ENCODE results near the gene INPP5E. TPM values are rescaled to one million over a fixed set of nuclear protein-coding genes. Genes with fewer than 3 reads are reported as not detected.
"Not testable (repeated sequence)": the region's sequence is repeated elsewhere in the genome, so short reads cannot be mapped to it uniquely, and the experiment has no call there.

INPP5E gene
- total RNA-seq, 2 experiments from 2014 or later, result 20.2 to 21.3 TPM

DNA sequence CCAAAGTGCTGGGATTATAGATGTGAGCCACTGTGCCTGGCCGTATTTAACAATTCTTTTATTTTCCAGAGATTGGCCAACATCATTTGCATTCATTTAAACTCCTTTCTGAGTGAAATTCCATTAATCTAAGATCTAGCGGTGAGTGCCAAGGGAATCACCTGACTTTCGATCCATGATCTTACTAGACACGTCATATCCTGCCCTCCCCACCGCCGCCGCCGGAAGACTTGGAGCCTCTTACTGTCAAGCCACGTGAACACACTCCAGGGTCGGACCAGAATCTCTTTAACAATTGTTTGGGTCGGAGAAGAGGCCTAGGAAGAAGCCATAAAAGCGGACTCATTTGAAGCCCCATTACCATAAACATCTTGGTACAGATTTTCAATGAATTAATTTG lies 12.9 kb downstream of the INPP5E start:
- Histone ChIP-seq H3K36me3 (ENCODE audit: insufficient read depth, low read length) (peaks cover 77% of the 10 kb centered on the region), H3K4me3 (ENCODE audit: low read depth, low read length, poor library complexity, severe bottlenecking) (no peak overlapping the region), H3K79me2 (ENCODE audit: insufficient read depth, low read depth, low read length) (no peaks in the 10 kb centered on the region), H3K4me1 (ENCODE audit: insufficient read depth, low read length, poor library complexity, severe bottlenecking) (no peaks in the 10 kb centered on the region), H3K4me2 (ENCODE audit: low read length) (no peak overlapping the region), H3K27ac (ENCODE audit: low read depth, low read length, poor library complexity, severe bottlenecking) (no peak overlapping the region), H3K9me3 (ENCODE audit: low read length) (no peaks in the 10 kb centered on the region), H4K20me1 (ENCODE audit: insufficient read depth, low read length) (no peaks in the 10 kb centered on the region), H2AFZ (ENCODE audit: low read length) (no peak overlapping the region), H3K9me2 (ENCODE audit: insufficient read depth, low read length) (no peaks in the 10 kb centered on the region)
- no peak for DNase-seq (ENCODE audit: low spot score)
- no TSS peak for BruUV-seq (replicated peaks)
- no peak for TF ChIP-seq CTCF (conservative IDR thresholded peaks at IDR 0.05; ENCODE audit: low read length)
- no peak for TF ChIP-seq EZH2phosphoT487 (IDR thresholded peaks at IDR 0.05; ENCODE audit: borderline replicate concordance, low read depth, low read length)
- intact Hi-C loops (cut with micrococcal nuclease; ENCODE audit: unreplicated experiment), result no loop called here
- CTCF ChIA-PET (ENCODE audit: unreplicated experiment), result no interaction called here
- POLR2A ChIA-PET, result interaction anchor here (0.7 kb wide), 1 partner anchor 15 kb away, joined by 3 read pairs; no protein-coding TSS in a partner anchor

DNA sequence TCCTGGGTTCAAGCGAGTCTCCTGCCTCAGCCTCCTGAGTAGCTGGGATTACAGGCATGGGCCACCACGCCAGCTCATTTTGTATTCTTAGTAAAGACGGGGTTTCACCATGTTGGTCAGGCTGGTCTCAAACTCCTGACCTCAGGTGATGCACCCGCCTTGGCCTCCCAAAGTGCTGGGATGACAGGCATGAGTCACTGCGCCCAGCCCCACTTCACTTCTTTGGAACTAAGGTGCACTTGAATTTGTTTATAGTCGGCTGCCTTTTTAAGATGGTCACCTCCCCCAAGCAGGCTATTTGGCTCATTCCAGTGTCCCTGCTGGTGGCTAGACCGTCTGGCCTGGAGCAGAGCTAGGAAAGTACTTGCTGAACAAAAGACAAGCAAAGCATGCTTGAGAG lies 14.3 kb downstream of the INPP5E start:
- H3K4me3 ChIP-seq (ENCODE audit: low read depth, low read length, poor library complexity, severe bottlenecking); POLR2A ChIA-PET; H3K27ac ChIP-seq (ENCODE audit: low read depth, low read length, poor library complexity, severe bottlenecking); CTCF ChIA-PET (ENCODE audit: unreplicated experiment); intact Hi-C loops (cut with micrococcal nuclease; ENCODE audit: unreplicated experiment); H3K79me2 ChIP-seq (ENCODE audit: insufficient read depth, low read depth, low read length); H3K9me3 ChIP-seq (ENCODE audit: low read length); H3K4me1 ChIP-seq (ENCODE audit: insufficient read depth, low read length, poor library complexity, severe bottlenecking); H3K9me2 ChIP-seq (ENCODE audit: insufficient read depth, low read length); H2AFZ ChIP-seq (ENCODE audit: low read length); H3K4me2 ChIP-seq (ENCODE audit: low read length); BruUV-seq (replicated peaks); H4K20me1 ChIP-seq (ENCODE audit: insufficient read depth, low read length); DNase-seq (ENCODE audit: low spot score): not testable (repeated sequence)
- H3K36me3 ChIP-seq (ENCODE audit: insufficient read depth, low read length), result peaks cover 84% of the 10 kb centered on the region

- Histone ChIP-seq H3K9me3 (ENCODE audit: low read length) (no peaks in the 10 kb centered on the region), H4K20me1 (ENCODE audit: insufficient read depth, low read length) (no peaks in the 10 kb centered on the region), H3K4me3 (ENCODE audit: low read depth, low read length, poor library complexity, severe bottlenecking) (no peak overlapping the region), H3K9me2 (ENCODE audit: insufficient read depth, low read length) (no peaks in the 10 kb centered on the region), H3K4me1 (ENCODE audit: insufficient read depth, low read length, poor library complexity, severe bottlenecking) (no peaks in the 10 kb centered on the region), H2AFZ (ENCODE audit: low read length) (no peak overlapping the region), H3K79me2 (ENCODE audit: insufficient read depth, low read depth, low read length) (no peaks in the 10 kb centered on the region), H3K36me3 (ENCODE audit: insufficient read depth, low read length) (peaks cover 85% of the 10 kb centered on the region), H3K27ac (ENCODE audit: low read depth, low read length, poor library complexity, severe bottlenecking) (no peak overlapping the region), H3K4me2 (ENCODE audit: low read length) (no peak overlapping the region)
- TF ChIP-seq CTCF (conservative IDR thresholded peaks at IDR 0.05; ENCODE audit: low read length) (no peak), EZH2phosphoT487 (IDR thresholded peaks at IDR 0.05; ENCODE audit: borderline replicate concordance, low read depth, low read length) (no peak)
- BruUV-seq (replicated peaks), result no TSS peak
- ChIA-PET CTCF (ENCODE audit: unreplicated experiment) (no interaction called here), POLR2A (no interaction called here)
- DNase-seq (ENCODE audit: low spot score), result no peak
- intact Hi-C loops (cut with micrococcal nuclease; ENCODE audit: unreplicated experiment), result no loop called here
Measured at GRCh38 chr9:136424750-136425362, 14.8 kb downstream of the INPP5E start.

Data from OCI-LY7 (cell line).